Fibroblast of skin of left biceps (primary cell): Measurements from ENCODE around the gene CCHCR1.

ENCODE experiments used
- DNase-seq, 2 experiments: peaks; one replicate each; pipeline ENCODE4 v3.0.0-alpha.2; 2013; ENCODE audit warnings: low read depth in 2 of 2

CCHCR1 gene

DNA sequence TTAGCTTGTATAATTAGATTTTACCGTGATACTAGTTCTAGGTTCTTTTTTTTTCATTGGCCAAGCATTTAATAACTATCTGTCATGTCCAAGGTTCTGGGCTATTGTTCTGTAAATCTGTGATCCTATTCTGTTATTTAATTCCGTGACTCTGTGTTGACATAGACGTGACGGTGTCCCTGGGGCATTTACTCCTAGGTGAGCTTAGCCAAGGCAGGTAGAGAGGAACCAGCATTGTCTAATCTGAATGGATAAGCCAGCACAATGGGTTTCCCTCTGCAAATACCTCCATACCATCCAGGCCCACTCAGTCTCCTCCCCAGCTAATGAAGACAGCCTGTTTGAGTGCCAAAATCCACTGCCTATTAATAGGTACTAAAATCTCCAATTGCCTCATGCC is 28.5 kb downstream of the CCHCR1 start:
- DNase-seq: no peak

DNA sequence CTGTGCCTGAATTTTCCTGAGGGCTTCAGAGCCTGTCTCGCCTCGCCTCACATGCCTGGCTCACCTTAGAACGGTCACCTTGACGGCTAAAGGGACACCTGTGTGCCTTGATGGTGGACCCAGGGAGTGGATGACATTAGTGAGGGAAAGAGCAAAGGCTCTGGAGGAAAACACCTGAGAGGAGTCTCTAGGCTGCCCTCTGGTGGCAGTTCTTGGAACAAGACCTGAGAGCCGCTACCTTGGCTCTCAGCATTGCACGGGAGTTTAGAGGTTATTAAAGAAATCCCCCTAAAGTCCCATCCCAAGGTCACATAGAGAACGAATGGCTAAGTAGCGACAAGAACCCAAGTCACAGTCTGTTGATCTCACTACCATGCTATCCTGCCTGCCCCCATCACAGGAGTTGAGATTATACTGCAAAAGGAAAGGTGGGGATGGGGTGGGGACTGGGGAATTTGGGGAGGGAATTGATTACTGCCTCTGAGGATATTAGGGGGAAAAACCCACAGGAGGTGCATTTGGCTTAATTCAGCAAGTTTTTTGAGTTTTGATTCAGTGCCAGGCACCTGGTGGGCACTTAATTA is 29.4 kb downstream of the CCHCR1 start:
- no peak for DNase-seq

- DNase-seq: no peak
Measured at GRCh38 chr6:31126396-31127175, 31.0 kb downstream of the CCHCR1 start.

DNA sequence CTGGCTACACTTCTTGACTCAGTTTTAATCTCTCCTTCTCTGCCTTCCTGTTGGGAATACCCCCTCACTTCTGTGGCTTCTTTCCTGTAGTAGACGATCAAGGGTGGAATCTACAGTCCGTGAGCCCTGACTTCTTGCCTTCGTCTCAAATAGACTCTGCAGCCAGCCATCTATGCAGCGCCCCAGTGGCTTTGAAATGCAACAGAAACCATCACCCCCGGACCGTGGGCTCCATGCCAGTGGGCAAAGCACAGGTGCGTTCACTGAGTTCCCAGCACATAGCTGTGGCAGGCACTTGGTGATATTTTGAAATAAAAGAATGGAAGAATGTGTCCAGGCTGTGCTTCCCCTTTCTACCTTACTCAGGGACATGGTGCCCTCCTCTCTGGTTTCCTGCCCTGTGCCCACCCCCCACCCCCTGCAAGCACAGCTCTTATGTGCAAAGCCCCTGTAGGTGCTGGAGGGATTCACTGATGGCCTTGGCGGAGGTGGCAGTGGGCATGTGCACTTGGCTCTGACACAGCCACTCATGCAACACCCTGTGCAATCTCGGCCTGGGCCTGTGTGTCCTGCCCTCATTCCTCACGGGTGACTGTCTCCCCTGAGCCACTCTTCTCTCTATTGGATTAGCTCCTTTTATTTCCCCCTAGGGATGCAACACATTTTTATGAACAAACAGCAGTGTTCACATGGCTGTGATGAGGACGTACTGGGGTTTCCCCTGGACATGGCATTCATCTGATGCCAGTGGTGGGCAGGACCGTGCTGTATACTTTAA is 31.8 kb downstream of the CCHCR1 start:
- no peak for DNase-seq

- DNase-seq: no peak
Measured at GRCh38 chr6:31125162-31125561, 32.4 kb downstream of the CCHCR1 start.

- no peak for DNase-seq
Measured at GRCh38 chr6:31122791-31123706, 34.6 kb downstream of the CCHCR1 start.

DNA sequence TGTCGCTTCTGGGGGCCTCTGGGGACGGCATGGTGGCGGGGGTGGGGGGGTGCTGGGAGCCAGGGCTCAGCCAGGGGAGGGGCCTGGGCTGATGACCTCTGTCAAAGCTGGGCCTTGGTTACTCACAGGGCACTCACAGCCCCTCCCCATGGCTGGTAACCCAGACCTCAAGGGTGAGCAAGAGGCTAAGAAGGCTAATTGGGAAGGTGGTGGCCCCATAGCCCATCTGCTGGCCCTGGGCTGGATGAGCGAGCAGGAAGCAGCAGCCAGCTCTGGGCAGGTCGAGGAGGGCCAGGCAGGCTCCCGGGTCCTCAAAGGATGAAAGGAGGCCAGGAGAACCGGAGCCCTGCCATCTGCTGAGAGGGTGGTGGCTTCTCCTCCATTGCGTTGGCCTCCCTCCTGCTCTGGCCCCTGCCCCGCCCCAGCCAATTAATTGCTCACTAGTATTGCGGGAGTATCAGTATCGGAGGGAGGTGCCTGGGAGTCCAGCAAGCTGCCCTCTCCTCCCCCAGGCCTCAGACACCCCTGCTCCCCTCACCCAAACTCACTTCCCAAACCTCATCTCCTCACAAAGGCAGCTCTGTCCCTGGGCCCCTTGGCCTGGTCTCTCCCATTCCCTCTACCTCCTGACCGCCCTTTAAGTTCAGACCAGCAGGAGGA is 36.3 kb downstream of the CCHCR1 start:
- no peak for DNase-seq

DNA sequence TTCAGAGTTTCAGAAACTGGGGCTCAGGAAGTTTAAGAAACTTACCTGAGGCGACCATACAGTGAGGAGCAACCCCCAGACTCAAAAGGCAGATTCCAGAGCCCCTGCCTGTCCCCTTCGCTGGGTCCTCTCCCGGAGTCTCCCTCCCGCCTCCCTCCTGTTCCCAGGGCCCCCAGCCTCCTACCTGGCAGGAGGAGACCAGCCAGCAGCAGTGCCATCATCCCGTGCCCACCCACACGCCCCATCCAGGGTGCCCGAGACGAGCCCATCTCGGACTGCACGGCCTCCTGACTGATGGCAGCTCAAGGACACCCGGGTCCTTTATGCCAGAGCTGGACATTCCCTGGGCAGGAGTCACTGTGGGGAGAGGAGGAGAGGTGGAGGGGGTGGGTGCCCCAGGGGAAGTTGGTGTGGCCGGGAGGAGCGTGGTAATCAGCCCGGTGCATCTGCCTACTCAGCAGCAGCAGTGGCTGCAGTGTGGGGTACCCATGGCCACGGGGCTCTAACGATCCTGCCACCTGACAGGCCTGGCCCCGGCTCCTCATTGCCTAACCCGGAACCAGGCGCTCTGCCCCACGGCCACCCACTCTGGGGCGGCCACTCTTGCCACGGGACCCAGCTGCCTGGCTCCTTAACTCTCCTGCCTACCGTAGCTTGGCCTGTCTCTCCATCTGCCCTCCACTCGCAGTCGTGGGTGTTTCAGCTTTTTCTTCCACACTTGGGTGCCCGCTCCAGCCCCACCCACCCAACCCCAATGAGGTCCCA is 37.3 kb downstream of the CCHCR1 start, which contains the start of gene CDSN:
Gene CDSN, minus strand, starts transcription at position 296 of the 765 bp plus-strand sequence. Its CDS starts 27 bp downstream, at position 269.
- DNase-seq: no peak

DNA sequence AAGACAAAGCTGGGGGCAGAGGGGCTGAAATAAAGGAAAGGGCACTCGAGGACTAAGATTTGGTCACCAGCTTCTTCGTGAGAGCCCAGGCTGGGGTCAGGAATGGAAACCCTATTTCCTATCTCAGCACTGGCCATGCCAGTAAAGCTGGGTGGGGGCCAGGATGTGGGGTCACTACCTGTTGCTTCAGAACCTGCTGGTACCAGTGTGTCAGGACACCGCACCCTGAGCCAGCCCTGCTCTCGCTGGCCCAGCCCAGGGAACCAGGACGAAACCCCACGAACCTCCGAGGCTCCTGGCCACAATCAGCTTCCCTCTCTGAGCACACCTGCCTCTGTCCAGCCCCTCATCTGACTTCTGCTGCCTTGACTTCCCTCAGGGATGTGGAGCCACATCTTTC is 39.4 kb downstream of the CCHCR1 start:
- DNase-seq: no peak

DNA sequence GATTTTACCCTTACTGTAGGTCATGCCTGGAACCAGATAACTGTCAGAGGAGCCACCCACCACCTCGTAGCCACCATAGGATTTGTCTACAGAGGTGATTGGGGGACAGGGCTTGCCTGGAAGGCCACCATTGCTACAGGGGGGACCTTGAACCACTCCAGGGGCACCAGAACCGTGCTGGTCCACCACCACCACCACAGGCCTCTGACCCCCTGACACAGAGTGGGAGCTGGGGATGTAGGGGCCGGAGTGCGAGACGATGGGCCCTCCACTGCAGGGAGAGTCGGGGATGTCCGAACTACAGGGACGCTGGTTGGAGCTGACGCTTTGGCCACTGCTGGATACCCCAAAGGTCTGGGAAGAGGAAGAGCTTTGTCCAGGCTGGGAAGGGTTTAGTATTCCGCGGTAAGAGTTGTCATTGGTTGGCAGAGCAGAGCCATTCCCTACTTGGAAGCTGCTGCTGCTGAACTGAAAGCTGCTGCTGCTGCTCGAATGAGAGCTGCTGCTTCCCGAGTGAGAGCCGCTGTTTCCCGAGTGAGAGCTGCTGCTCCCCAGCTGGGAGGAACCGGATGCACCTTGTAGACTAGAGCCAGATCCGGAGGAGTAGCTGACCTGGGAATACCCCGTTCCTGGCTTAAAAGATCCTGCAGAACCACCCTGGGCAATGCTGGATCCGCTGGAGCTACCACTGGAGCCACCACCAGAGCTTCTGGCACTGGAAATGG is 40.8 kb downstream of the CCHCR1 start:
- DNase-seq: no peak

DNA sequence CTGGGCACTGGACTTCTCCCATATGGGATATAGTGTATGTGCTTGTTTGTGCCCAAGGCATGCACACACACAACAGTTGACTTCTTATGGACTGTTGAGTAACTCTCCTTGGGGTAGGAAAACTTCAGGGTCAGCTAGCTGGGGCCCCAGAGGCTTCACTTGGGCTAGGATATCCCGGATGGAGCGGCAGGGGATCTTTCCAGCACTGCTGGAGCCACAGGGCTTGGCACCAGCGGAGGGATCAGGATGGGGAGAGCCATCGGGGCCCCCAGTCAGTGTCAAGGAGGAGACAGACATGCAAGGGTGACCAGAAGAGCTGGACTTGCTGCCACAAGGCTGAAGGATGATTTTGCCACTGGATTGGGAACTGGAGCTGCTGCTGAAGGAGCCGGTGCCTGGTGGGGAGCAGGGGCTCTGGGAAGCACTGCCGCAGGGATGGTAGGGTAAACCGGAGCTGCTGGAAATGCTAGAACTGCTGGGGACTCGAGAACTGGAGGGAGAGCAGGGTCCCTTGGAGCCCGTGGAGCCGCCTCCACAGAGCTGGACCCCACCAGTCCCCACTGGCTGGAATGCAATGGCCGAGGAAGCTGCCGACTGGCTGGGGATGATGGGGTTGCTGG is 41.6 kb downstream of the CCHCR1 start:
- DNase-seq: no peak

- no peak for DNase-seq
Measured at GRCh38 chr6:31114970-31115849, 42.4 kb downstream of the CCHCR1 start.

- peak; percentile 86 to 87 for DNase-seq
Measured at GRCh38 chr6:31114541-31114878, 43.1 kb downstream of the CCHCR1 start, which contains the start of gene PSORS1C1. Gene PSORS1C1 (plus strand): TSS chr6:31114800. CDS start chr6:31129633, 14,833 bp downstream.

- peak; percentile 85 to 87 for DNase-seq
Measured at GRCh38 chr6:31113861-31114540, 43.6 kb downstream of the CCHCR1 start.

- no peak for DNase-seq
Measured at GRCh38 chr6:31112478-31112877, 45.1 kb downstream of the CCHCR1 start, which contains the start of gene C6orf15. Gene C6orf15 (minus strand): TSS chr6:31112575. CDS start chr6:31112555, 20 bp downstream.

DNA sequence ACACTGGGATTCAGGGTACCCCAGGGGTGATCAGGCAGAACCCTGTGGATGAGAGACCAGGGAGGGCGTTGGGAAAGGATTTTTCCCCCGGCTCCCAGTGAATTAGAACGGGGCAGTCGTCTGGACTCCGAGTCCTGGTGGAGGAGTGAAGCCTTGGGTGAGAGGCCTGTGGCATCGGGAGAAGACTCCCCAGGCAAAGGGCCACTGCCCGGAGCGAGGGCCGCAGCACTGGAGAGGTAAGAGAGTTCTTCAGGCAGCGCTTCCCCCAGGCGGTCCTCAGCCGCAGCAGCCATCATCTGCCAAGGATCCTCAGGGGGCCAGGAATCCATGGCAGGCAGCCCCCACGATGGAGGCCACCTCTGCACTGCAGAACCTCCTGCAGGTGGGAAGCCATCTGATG is 45.9 kb downstream of the CCHCR1 start:
- no peak for DNase-seq

DNA sequence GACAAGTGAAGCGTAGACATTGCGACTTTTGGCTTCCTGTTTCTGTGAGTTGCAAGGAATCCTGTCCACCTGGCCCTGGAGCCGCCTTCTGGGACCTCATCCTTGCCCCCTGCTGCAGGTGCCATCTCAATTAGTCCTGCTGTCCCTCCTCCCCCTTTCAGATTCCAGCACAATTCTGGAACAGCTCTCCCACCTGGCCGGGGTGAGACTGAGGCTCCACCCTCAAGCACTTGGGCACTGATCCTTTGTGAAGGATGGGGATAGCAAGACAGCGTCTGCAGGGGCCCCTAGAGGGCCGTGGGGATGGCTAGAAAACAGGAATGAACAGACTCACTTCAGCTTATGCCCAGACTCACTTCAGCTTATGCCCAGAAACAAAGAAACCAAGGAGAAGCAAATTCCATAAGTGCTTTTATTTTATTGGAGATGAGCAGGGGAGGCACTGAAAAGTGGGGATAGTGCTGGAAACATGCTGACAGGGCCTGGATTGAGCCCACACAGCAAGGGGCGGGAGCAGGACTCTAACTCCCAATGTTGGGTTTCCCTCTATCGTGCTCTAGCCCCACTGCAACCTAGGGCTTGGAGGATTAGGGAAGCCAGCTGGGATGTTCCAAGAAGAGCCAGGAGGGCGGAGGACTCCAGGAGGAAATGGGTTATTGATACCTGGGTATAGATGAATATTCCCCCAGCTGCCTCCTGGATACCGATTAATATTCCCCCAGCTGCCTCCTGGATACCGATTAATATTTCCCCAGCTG is 46.6 kb downstream of the CCHCR1 start:
- no peak for DNase-seq
